ENCODE measurements around the gene ESRRA.

The ESRRA gene

DNA sequence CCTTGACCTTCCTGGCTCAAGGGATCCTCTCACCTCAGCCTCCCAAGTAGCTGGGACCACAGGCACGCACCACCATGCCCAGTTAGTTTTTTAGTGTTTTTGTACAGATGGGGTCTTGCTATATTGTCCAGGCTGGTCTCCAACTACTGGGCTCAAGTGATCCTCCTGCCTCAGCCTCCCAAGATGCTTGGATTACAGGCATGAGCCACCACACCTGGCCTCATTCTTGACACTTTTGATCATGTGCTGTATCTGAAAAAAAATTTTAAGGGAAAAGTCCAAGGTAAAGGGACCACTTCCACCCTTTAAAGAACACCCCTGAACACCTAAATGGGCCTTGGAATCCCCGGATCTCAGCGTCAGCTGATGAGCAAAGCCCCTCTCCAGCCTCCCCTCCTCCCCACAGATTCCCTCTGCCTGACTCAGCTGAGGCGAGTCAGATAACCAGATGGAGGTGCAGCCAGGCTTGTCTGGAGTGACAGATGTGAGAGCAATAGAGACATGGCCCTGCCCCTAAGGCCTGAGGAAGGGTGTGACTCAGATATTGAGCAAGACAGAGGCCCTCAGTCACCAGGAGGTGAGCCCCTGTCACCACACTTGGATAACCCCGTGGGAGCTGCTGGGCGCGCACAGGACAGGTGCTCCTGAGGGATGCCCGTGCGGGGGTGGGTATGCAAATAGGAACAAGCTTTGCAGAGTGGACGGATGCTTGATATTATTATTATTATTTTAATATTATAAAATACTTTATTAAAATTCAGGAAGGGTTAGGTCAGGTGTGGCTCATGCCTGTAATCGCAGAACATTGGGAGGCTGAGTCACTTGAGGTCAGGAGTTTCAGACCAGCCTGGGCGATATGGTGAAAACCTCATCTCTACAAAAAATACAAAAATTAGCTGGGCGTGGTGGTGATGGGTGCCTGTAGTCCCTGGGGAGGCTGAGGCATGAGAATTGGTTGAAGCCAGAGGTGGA is 29.7 kb downstream of the ESRRA start:
- peak; percentile 98 for DNase-seq

DNA sequence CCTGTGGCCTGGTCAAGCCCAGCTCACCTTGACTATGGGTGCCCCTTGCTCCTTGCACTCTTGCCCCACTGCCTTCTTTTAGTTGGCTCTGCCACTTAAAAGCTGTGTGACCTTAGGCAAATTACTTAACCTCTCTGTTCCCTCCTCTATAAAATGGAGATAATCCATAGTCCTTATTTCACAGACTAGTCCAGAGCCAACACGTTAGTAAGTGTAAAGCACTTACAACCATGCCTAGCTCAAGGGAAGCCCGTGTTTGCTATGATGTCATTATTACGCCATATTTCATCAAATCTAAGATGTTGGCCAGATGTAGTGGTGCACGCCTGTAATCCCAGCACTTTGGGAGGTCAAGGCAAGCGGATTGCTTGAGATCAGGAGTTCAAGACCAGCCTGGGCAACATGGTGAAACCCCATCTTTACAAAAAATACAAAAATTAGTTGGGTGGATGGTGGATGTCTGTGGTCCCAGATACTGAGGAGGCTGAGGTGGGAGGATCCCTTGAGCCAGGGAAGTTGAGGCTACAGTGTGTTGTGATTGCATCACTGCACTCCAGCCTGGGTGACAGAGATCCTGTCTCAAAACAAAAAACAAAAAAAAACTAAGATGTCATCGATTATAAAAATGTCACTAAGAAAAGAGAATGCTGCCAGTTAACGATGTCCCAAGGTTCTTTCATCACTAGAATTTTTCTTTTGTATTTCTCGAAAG is 32.4 kb downstream of the ESRRA start:
- DNase-seq, result no peak

- no peak for DNase-seq
These were observed 33.4 kb downstream of the ESRRA start for GRCh38 chr11:64338716-64339115.

- DNase-seq, result no peak
These were observed 34.0 kb downstream of the ESRRA start for GRCh38 chr11:64339286-64339685.

GRCh38 chr11:64339754-64340408 is 34.6 kb downstream of the ESRRA start, which contains the start of gene CCDC88B:
Gene CCDC88B, plus strand, starts transcription at chr11:64340204. Its CDS starts 63 bp downstream, at chr11:64340267.
- DNase-seq, result no peak

DNA sequence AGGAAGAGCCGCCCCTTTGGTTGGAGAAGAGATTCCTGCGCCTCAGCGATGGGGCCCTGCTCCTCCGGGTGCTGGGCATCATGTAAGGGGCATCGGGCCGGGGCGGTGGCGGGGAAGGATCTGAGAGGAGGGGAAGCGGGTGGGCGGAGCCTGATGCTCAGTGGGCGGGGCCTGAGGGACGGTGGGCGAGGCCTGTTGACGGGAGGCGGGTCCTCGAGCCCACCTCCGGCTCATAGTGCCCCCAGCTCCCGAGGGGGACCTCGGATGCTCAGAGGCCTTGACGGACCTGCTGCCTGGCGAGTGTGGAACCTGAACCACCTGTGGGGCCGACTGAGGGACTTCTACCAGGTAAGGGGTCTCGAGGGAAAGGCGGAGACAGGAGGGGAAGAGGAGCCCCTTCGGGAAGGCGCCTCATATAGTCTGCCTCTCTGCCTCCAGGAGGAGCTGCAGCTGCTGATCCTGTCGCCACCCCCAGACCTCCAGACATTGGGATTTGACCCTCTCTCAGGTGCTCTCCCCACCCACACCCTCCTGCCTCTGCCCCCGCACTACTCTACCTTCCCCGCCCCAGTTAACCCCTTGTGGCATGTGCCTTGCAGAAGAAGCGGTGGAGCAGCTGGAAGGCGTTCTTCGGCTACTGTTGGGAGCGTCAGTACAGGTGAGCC is 35.5 kb downstream of the ESRRA start:
- no peak for DNase-seq

- no peak for DNase-seq
These were observed 36.1 kb downstream of the ESRRA start for GRCh38 chr11:64341429-64341828.

DNA sequence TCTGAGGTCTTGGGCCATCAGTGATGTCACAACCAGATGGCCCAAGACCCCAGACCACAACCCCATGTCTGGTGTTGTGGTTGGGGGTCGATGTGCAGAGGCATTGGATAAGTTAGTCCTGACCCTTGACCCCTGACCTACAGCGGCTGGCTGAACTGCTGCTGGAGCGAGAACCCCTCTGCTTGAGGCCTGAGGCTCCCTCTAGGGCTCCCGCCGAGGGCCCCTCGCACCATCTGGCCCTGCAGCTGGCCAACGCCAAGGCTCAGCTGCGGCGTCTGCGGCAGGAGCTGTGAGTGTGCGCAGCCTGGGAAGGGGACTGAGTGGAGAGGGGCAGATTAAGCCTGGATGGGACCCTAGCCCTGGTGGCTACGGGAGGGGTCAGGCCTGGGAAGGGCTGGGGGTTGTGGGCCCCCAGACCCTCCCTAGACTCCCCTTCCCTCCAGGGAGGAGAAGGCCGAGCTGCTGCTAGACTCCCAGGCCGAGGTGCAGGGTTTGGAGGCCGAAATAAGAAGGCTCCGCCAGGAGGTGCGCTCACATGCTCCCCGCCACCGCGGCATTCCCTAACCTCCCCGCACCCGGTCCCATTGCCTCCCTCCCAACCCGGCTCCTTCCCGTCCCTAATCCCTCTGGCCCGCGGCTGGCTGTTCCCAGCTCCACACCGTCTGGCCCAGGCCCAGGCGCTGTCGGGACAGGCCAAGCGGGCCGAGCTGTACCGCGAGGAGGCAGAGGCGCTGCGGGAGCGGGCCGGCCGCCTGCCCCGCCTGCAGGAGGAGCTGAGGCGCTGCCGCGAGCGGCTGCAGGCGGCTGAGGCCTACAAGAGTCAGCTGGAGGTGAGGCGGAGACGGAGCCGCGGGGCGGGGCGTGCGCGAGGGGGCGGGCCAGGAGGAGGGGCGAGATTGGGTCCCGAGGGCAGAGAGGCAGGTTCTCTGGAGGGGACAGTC is 36.8 kb downstream of the ESRRA start:
- peak; percentile 90 for DNase-seq

- DNase-seq, result no peak
These were observed 37.8 kb downstream of the ESRRA start for GRCh38 chr11:64342869-64343745.

GRCh38 chr11:64343767-64344559 is 38.6 kb downstream of the ESRRA start:
- DNase-seq, result no peak

GRCh38 chr11:64344787-64345186 is 39.5 kb downstream of the ESRRA start:
- no peak for DNase-seq

GRCh38 chr11:64347193-64347867 is 42.0 kb downstream of the ESRRA start:
- no peak for DNase-seq

GRCh38 chr11:64348383-64349024 is 43.2 kb downstream of the ESRRA start:
- no peak for DNase-seq

- DNase-seq, result no peak
These were observed 43.7 kb downstream of the ESRRA start for GRCh38 chr11:64349025-64349387.

- DNase-seq, result no peak
These were observed 44.1 kb downstream of the ESRRA start for GRCh38 chr11:64349404-64349803.

DNA sequence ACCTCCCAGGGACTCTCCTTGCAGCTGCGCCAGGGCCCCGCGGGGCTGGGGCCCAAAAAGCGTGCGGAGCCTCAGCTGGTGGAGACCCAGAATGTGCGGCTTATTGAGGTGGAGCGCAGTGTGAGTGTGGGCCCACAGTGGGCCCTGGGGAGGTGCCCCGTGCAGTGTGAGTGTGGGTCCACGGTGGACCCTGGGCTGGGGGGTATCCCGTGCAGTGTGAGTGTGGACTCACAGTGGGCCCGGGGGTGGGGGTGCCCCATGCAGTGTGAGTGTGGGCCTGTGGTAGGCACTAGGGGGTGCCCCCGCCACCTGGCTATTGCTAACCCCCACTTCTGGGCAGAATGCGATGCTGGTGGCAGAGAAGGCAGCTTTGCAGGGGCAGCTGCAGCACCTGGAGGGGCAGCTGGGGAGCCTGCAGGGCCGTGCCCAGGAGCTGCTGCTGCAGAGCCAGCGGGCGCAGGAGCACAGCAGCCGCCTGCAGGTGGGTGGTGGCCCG is 45.9 kb downstream of the ESRRA start:
- no peak for DNase-seq

DNA sequence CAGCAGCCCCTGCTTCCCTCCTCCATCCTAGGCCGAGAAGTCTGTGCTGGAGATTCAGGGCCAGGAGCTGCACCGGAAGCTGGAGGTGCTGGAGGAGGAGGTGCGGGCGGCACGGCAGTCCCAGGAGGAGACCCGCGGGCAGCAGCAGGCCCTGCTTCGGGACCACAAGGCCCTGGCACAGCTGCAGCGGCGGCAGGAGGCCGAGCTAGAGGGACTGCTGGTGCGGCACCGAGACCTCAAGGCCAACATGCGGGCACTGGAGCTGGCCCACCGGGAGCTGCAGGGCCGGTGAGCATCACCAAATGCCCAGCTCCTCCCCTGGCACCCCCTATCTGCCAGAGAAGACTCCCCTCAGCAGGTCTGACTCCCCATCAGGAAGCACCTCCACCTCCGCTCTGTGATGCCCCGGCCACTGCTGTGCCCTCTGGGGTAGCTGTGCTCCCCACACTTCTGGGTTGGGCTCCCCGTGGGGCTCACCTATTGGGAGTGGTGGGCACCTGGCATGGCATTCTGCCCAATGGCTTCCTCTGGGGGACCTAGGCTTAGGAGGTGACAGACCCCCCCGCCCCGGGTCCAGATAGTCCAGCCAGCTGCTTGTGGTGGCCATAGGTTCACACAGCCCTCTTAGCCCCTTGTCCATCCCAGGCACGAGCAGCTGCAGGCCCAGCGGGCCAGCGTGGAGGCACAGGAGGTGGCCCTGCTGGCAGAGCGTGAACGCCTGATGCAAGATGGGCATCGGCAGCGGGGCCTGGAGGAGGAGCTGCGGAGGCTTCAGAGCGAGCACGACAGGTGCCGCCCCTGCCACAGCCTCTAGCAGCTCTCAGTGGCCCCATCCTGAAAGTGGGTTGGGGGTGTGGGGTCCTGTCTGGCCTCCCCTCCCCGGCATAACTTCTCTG is 47.0 kb downstream of the ESRRA start:
- no peak for DNase-seq

All from EL (cell line).